ENCODE results near the gene WNT7A.

- TF ChIP-seq, protein P1, sequence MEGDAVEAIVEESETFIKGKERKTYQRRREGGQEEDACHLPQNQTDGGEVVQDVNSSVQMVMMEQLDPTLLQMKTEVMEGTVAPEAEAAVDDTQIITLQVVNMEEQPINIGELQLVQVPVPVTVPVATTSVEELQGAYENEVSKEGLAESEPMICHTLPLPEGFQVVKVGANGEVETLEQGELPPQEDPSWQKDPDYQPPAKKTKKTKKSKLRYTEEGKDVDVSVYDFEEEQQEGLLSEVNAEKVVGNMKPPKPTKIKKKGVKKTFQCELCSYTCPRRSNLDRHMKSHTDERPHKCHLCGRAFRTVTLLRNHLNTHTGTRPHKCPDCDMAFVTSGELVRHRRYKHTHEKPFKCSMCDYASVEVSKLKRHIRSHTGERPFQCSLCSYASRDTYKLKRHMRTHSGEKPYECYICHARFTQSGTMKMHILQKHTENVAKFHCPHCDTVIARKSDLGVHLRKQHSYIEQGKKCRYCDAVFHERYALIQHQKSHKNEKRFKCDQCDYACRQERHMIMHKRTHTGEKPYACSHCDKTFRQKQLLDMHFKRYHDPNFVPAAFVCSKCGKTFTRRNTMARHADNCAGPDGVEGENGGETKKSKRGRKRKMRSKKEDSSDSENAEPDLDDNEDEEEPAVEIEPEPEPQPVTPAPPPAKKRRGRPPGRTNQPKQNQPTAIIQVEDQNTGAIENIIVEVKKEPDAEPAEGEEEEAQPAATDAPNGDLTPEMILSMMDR (IDR thresholded peaks at IDR 0.05; ENCODE audit: low read length): no peak
- TF ChIP-seq EZH2 (IDR thresholded peaks at IDR 0.05; ENCODE audit: borderline replicate concordance, low read length): no peak
Observed at GRCh38 chr3:13821126-13821525, 58.7 kb downstream of the WNT7A start.

Measured in OCI-LY1 (cell line).